ENCODE data around the gene HNRNPA0. TPM values are rescaled to one million over a fixed set of nuclear protein-coding genes. Genes with fewer than 3 reads are reported as not detected.
"Not testable (repeated sequence)": the region's sequence is repeated elsewhere in the genome, so short reads cannot be mapped to it uniquely, and the experiment has no call there.

The HNRNPA0 gene
- total and polyA plus RNA-seq, 2 donors = 12.7 to 32.9 TPM

DNA sequence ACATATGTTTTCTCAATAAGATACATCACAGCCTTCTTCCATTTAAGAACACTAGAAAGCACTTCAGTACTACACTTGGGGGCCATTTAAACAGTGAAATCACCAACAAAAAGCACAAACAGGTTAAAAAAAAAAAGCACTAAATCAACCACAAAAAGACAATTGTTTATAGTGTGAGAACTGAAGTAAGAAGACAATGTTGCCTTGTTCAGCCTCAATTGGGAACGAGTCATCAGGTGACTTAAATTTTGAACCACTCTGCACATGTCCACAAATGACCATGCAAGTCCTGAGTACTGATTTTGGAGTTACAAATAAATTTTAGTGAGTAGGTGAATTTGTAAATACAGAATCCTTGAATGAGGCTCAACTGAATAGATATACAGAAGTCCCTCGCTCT, 37.2 kb upstream of the HNRNPA0 start:
- no peak for DNase-seq (ENCODE audit: low read depth in 6 of 9, low spot score in 9 of 9)
- Histone ChIP-seq H3K27me3 (ENCODE audit: control insufficient read depth in 2 of 2, insufficient read depth in 1 of 2, low read length in 1 of 2) (no peaks in the 10 kb centered on the region), H3K4me1 (ENCODE audit: control insufficient read depth in 2 of 2, insufficient read depth in 2 of 2, low read length in 2 of 2) (no peaks in the 10 kb centered on the region), H3K4me3 (ENCODE audit: low read length in 2 of 2) (no peak overlapping the region), H3K9me3 (ENCODE audit: control insufficient read depth in 2 of 2, insufficient read depth in 1 of 2, low read length in 1 of 2) (no peaks in the 10 kb centered on the region), H3K36me3 (ENCODE audit: control insufficient read depth in 2 of 2, insufficient read depth in 2 of 2, low read length in 1 of 2) (no peaks in the 10 kb centered on the region), H3K27ac (ENCODE audit: low read depth in 1 of 2, low read length in 1 of 2) (no peak overlapping the region)
- WGBS = 99% methylated on average over 2 of the region's 2 CpGs

GRCh38 chr5:137788560-137788959, 34.4 kb upstream of the HNRNPA0 start:
- H3K9me3 ChIP-seq (ENCODE audit: control insufficient read depth in 2 of 2, insufficient read depth in 1 of 2, low read length in 1 of 2); H3K4me1 ChIP-seq (ENCODE audit: control insufficient read depth in 2 of 2, insufficient read depth in 2 of 2, low read length in 2 of 2); H3K27me3 ChIP-seq (ENCODE audit: control insufficient read depth in 2 of 2, insufficient read depth in 1 of 2, low read length in 1 of 2); H3K36me3 ChIP-seq (ENCODE audit: control insufficient read depth in 2 of 2, insufficient read depth in 2 of 2, low read length in 1 of 2); H3K27ac ChIP-seq (ENCODE audit: low read depth in 1 of 2, low read length in 1 of 2); DNase-seq (ENCODE audit: low read depth in 6 of 9, low spot score in 9 of 9); H3K4me3 ChIP-seq (ENCODE audit: low read length in 2 of 2): not testable (repeated sequence)
- 98% methylated on average over 2 of the region's 2 CpGs for WGBS

DNA sequence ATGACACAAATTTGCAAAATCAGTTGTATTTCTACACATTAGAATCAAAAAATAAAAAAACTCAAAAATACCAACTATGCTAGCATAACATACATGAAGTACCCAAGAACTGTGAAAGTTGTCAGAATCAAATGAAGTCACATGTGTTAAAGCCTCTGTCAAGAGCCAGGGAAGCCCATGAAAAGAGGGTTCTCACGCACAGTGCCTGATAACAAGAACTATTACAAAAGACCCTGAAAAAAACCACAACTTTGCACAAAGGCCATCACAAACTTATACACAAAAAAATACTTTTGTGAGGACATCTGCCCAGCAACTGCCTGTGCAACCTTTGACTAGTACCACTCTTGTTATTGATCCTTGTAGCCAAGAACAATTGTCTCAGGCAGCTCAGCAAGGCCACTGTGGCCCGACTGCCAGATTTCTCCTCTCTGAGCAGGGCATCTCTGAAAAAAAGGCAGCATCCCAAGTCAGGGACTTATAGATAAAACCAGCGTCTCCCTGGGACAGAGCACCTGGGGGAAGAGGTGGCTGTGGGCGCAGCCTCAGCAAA, 28.9 kb upstream of the HNRNPA0 start:
- Histone ChIP-seq H3K27me3 (ENCODE audit: control insufficient read depth in 2 of 2, insufficient read depth in 1 of 2, low read length in 1 of 2) (no peaks in the 10 kb centered on the region), H3K4me1 (ENCODE audit: control insufficient read depth in 2 of 2, insufficient read depth in 2 of 2, low read length in 2 of 2) (no peaks in the 10 kb centered on the region), H3K4me3 (ENCODE audit: low read length in 2 of 2) (no peak overlapping the region), H3K27ac (ENCODE audit: low read depth in 1 of 2, low read length in 1 of 2) (no peak overlapping the region), H3K9me3 (ENCODE audit: control insufficient read depth in 2 of 2, insufficient read depth in 1 of 2, low read length in 1 of 2) (no peaks in the 10 kb centered on the region), H3K36me3 (ENCODE audit: control insufficient read depth in 2 of 2, insufficient read depth in 2 of 2, low read length in 1 of 2) (no peaks in the 10 kb centered on the region)
- 84% methylated on average over 4 of the region's 4 CpGs for WGBS
- DNase-seq (ENCODE audit: low read depth in 6 of 9, low spot score in 9 of 9) = no peak

DNA sequence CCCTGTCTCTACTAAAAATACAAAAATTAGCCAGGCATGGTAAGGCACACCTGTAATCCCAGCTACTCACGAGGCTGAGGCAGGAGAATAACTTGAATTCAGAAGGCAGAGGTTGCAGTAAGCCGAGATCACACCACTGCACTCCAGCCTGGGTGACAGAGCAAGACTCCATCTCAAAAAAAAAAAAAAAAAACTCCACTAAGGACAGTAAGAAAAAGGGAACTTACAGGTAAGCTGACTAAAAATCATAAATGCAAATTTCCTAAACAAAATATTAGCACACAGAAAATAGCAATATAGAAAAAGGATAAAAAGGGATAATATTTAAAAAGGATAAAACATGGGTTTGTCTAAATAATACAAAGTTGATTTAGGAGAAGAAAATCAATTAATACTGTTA, 27.9 kb upstream of the HNRNPA0 start:
- Histone ChIP-seq H3K9me3 (ENCODE audit: control insufficient read depth in 2 of 2, insufficient read depth in 1 of 2, low read length in 1 of 2) (no peaks in the 10 kb centered on the region), H3K27me3 (ENCODE audit: control insufficient read depth in 2 of 2, insufficient read depth in 1 of 2, low read length in 1 of 2) (no peaks in the 10 kb centered on the region), H3K27ac (ENCODE audit: low read depth in 1 of 2, low read length in 1 of 2) (no peak overlapping the region), H3K4me1 (ENCODE audit: control insufficient read depth in 2 of 2, insufficient read depth in 2 of 2, low read length in 2 of 2) (no peaks in the 10 kb centered on the region), H3K36me3 (ENCODE audit: control insufficient read depth in 2 of 2, insufficient read depth in 2 of 2, low read length in 1 of 2) (no peaks in the 10 kb centered on the region), H3K4me3 (ENCODE audit: low read length in 2 of 2) (no peak overlapping the region)
- 93% methylated on average over 2 of the region's 2 CpGs for WGBS
- DNase-seq (ENCODE audit: low read depth in 6 of 9, low spot score in 9 of 9) = no peak

- WGBS = 68% methylated on average over 2 of the region's 2 CpGs
- Histone ChIP-seq H3K27ac (ENCODE audit: low read depth in 1 of 2, low read length in 1 of 2) (no peak overlapping the region), H3K4me1 (ENCODE audit: control insufficient read depth in 2 of 2, insufficient read depth in 2 of 2, low read length in 2 of 2) (no peaks in the 10 kb centered on the region), H3K4me3 (ENCODE audit: low read length in 2 of 2) (no peak overlapping the region), H3K27me3 (ENCODE audit: control insufficient read depth in 2 of 2, insufficient read depth in 1 of 2, low read length in 1 of 2) (no peaks in the 10 kb centered on the region), H3K9me3 (ENCODE audit: control insufficient read depth in 2 of 2, insufficient read depth in 1 of 2, low read length in 1 of 2) (no peaks in the 10 kb centered on the region), H3K36me3 (ENCODE audit: control insufficient read depth in 2 of 2, insufficient read depth in 2 of 2, low read length in 1 of 2) (no peaks in the 10 kb centered on the region)
- DNase-seq (ENCODE audit: low read depth in 6 of 9, low spot score in 9 of 9) = peak in 8 of 9 donors; percentile 5 to 59 (median 20)
These were observed 24.8 kb upstream of the HNRNPA0 start for GRCh38 chr5:137778772-137779564.

DNA sequence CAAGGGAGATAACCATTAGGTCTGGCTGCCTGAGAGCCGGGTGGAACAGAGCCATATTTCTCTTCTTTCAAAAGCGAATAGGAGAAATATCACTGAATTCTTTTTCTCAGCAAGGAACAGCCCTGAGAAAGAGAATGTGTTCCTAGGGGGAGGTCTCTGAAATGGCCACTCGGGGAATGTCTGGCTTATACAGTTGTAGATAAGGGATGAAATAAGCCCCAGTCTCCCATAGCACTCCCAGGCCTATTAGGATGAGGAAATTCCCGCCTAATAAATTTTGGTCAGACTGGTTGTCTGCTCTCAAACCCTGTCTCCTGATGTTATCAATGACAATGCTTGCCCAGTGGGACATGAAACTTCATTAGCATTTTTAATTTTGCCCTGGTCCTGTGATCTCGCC, 13.8 kb upstream of the HNRNPA0 start:
- not testable (repeated sequence) for H3K27me3 ChIP-seq (ENCODE audit: control insufficient read depth in 2 of 2, insufficient read depth in 1 of 2, low read length in 1 of 2); DNase-seq (ENCODE audit: low read depth in 6 of 9, low spot score in 9 of 9); H3K4me1 ChIP-seq (ENCODE audit: control insufficient read depth in 2 of 2, insufficient read depth in 2 of 2, low read length in 2 of 2); H3K4me3 ChIP-seq (ENCODE audit: low read length in 2 of 2); H3K27ac ChIP-seq (ENCODE audit: low read depth in 1 of 2, low read length in 1 of 2); H3K36me3 ChIP-seq (ENCODE audit: control insufficient read depth in 2 of 2, insufficient read depth in 2 of 2, low read length in 1 of 2); H3K9me3 ChIP-seq (ENCODE audit: control insufficient read depth in 2 of 2, insufficient read depth in 1 of 2, low read length in 1 of 2)
- WGBS = 95% methylated on average over 5 of the region's 5 CpGs

- no peak overlapping the region for H3K4me3 ChIP-seq (ENCODE audit: low read length in 2 of 2)
- H3K27me3 ChIP-seq (ENCODE audit: control insufficient read depth in 2 of 2, insufficient read depth in 1 of 2, low read length in 1 of 2) = no peaks in the 10 kb centered on the region
- WGBS = 96% methylated on average over 3 of the region's 3 CpGs
- H3K9me3 ChIP-seq (ENCODE audit: control insufficient read depth in 2 of 2, insufficient read depth in 1 of 2, low read length in 1 of 2) = no peaks in the 10 kb centered on the region
- DNase-seq (ENCODE audit: low read depth in 6 of 9, low spot score in 9 of 9) = no peak
- no peaks in the 10 kb centered on the region for H3K4me1 ChIP-seq (ENCODE audit: control insufficient read depth in 2 of 2, insufficient read depth in 2 of 2, low read length in 2 of 2)
- no peaks in the 10 kb centered on the region for H3K36me3 ChIP-seq (ENCODE audit: control insufficient read depth in 2 of 2, insufficient read depth in 2 of 2, low read length in 1 of 2)
- H3K27ac ChIP-seq (ENCODE audit: low read depth in 1 of 2, low read length in 1 of 2) = no peak overlapping the region
These were observed 7.4 kb upstream of the HNRNPA0 start for GRCh38 chr5:137761566-137761965.

- DNase-seq (ENCODE audit: low read depth in 6 of 9, low spot score in 9 of 9) = no peak
- Histone ChIP-seq H3K4me3 (ENCODE audit: low read length in 2 of 2) (no peak overlapping the region), H3K9me3 (ENCODE audit: control insufficient read depth in 2 of 2, insufficient read depth in 1 of 2, low read length in 1 of 2) (no peaks in the 10 kb centered on the region), H3K27me3 (ENCODE audit: control insufficient read depth in 2 of 2, insufficient read depth in 1 of 2, low read length in 1 of 2) (no peaks in the 10 kb centered on the region), H3K27ac (ENCODE audit: low read depth in 1 of 2, low read length in 1 of 2) (no peak overlapping the region), H3K36me3 (ENCODE audit: control insufficient read depth in 2 of 2, insufficient read depth in 2 of 2, low read length in 1 of 2) (no peaks in the 10 kb centered on the region), H3K4me1 (ENCODE audit: control insufficient read depth in 2 of 2, insufficient read depth in 2 of 2, low read length in 2 of 2) (no peaks in the 10 kb centered on the region)
- 96% methylated on average over 7 of the region's 7 CpGs for WGBS
These were observed 6.8 kb upstream of the HNRNPA0 start for GRCh38 chr5:137760719-137761516.

DNA sequence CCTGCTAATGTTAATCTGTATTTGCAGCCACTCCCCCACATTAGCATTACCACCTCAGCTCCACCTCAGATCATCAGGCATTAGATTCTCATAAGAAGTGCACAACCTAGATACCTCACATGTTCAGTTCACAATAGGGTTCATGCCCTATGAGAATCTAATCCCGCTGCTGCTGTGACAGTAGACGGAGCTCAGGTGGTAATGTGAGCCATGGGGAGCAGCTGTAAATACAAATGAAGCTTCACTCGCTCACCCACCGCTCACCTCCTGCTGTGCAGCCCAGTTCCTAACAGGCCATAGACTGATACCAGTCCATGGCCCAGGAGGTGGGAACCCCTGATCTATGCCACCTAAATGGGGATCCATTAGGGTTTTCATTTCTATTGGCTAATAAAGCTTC, 6.1 kb upstream of the HNRNPA0 start:
- H3K27ac ChIP-seq (ENCODE audit: low read depth in 1 of 2, low read length in 1 of 2) = no peak overlapping the region
- peaks cover 0 to 2% of the 10 kb centered on the region in 2 donors for H3K9me3 ChIP-seq (ENCODE audit: control insufficient read depth in 2 of 2, insufficient read depth in 1 of 2, low read length in 1 of 2)
- H3K4me1 ChIP-seq (ENCODE audit: control insufficient read depth in 2 of 2, insufficient read depth in 2 of 2, low read length in 2 of 2) = peaks cover 0 to 1% of the 10 kb centered on the region in 2 donors
- no peaks in the 10 kb centered on the region for H3K36me3 ChIP-seq (ENCODE audit: control insufficient read depth in 2 of 2, insufficient read depth in 2 of 2, low read length in 1 of 2)
- no peak overlapping the region for H3K4me3 ChIP-seq (ENCODE audit: low read length in 2 of 2)
- no peak for DNase-seq (ENCODE audit: low read depth in 6 of 9, low spot score in 9 of 9)
- H3K27me3 ChIP-seq (ENCODE audit: control insufficient read depth in 2 of 2, insufficient read depth in 1 of 2, low read length in 1 of 2) = no peaks in the 10 kb centered on the region
- 98% methylated on average over 4 of the region's 4 CpGs for WGBS
